DOHH2 (cell line): ENCODE results near the gene TRHDE.

Experiments used
- EZH2phosphoT487 ChIP-seq: fragments of 200-600 bp; sonication (generic); IDR thresholded peaks from 2 replicates; pipeline ENCODE4 v1.6.1; 2017; ENCODE audit warnings: borderline replicate concordance, mild to moderate bottlenecking, antibody characterized with exemption, low read length, moderate library complexity, mixed read lengths
- TF ChIP-seq, protein P1 (sequence below): fragments of 200-600 bp; sonication (generic); IDR thresholded peaks from one replicate; pipeline ENCODE4 v1.5.1; 2014; ENCODE audit warnings: antibody characterized with exemption, mild to moderate bottlenecking, low read depth, low read length; ENCODE audit not compliant: poor library complexity, severe bottlenecking

- TF ChIP-seq, protein P1, sequence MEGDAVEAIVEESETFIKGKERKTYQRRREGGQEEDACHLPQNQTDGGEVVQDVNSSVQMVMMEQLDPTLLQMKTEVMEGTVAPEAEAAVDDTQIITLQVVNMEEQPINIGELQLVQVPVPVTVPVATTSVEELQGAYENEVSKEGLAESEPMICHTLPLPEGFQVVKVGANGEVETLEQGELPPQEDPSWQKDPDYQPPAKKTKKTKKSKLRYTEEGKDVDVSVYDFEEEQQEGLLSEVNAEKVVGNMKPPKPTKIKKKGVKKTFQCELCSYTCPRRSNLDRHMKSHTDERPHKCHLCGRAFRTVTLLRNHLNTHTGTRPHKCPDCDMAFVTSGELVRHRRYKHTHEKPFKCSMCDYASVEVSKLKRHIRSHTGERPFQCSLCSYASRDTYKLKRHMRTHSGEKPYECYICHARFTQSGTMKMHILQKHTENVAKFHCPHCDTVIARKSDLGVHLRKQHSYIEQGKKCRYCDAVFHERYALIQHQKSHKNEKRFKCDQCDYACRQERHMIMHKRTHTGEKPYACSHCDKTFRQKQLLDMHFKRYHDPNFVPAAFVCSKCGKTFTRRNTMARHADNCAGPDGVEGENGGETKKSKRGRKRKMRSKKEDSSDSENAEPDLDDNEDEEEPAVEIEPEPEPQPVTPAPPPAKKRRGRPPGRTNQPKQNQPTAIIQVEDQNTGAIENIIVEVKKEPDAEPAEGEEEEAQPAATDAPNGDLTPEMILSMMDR: no peak
- TF ChIP-seq EZH2phosphoT487: no peak
These were observed 6.7 kb downstream of the TRHDE start for GRCh38 chr12:72278894-72279293.
